Esophagus muscularis mucosa (tissue), 4 donors: ENCODE data around the gene USP51.
"Not testable (repeated sequence)": the region's sequence is repeated elsewhere in the genome, so short reads cannot be mapped to it uniquely, and the experiment has no call there.

Source experiments
- CTCF ChIP-seq, 3 experiments: fragments of 200-600 bp in 2 of 3; fragments of 450-650 bp in 1 of 3; sonication (generic) in 2 of 3; IDR thresholded peaks; one replicate each; pipeline ENCODE4 v1.5.1; 2017 to 2019; ENCODE audit warnings: antibody characterized with exemption in 3 of 3, mild to moderate bottlenecking in 2 of 3, moderate library complexity in 1 of 3
- EP300 ChIP-seq: sonication (generic); formaldehyde crosslinking; IDR thresholded peaks from one replicate; pipeline ENCODE4 v1.6.1; 2017; ENCODE audit warnings: antibody characterized with exemption
- POLR2A ChIP-seq: fragments of 450-650 bp; IDR thresholded peaks from one replicate; pipeline ENCODE4 v1.6.1; 2017; ENCODE audit warnings: antibody characterized with exemption, moderate library complexity, mild to moderate bottlenecking, low read depth

GRCh38 chrX:55465791-55466190, 23.9 kb downstream of the USP51 start:
- not testable (repeated sequence) for TF ChIP-seq EP300; CTCF (IDR thresholded peaks at IDR 0.05); POLR2A
